ENCODE results near the gene SYT8.
"Not testable (repeated sequence)": the region's sequence is repeated elsewhere in the genome, so short reads cannot be mapped to it uniquely, and the experiment has no call there.

SYT8 gene

GRCh38 chr11:1873048-1873812, 38.4 kb downstream of the SYT8 start:
- peak overlapping the region; percentile 92 to 97 (median 94) for H3K27ac Mint-ChIP-seq
- peaks cover 26% of the 10 kb centered on the region for H3K4me1 Mint-ChIP-seq
- TF ChIP-seq CTCF (IDR thresholded peaks at IDR 0.05; ENCODE audit: unreplicated experiment in 3 of 3), result no peak
- no peaks in the 10 kb centered on the region for H3K36me3 Mint-ChIP-seq (ENCODE audit: low read depth)
- H3K27me3 Mint-ChIP-seq (ENCODE audit: low read depth), result peaks cover 10% of the 10 kb centered on the region
- no peaks in the 10 kb centered on the region for H3K9me3 Mint-ChIP-seq
- peak overlapping the region in 2 of 3 experiments; percentile 12 to 21 for H3K4me3 Mint-ChIP-seq

- not testable (repeated sequence) for H3K9me3 Mint-ChIP-seq
- H3K4me3 Mint-ChIP-seq, result peak overlapping the region in 1 of 3 experiments; percentile 12
- peak overlapping the region; percentile 92 to 97 (median 94) for H3K27ac Mint-ChIP-seq
Observed at GRCh38 chr11:1873813-1874150, 39.0 kb downstream of the SYT8 start.

GRCh38 chr11:1874441-1875092, 39.8 kb downstream of the SYT8 start:
- H3K36me3 Mint-ChIP-seq (ENCODE audit: low read depth); H3K4me3 Mint-ChIP-seq; H3K27ac Mint-ChIP-seq; H3K27me3 Mint-ChIP-seq (ENCODE audit: low read depth); H3K9me3 Mint-ChIP-seq: not testable (repeated sequence)
- peaks cover 26% of the 10 kb centered on the region for H3K4me1 Mint-ChIP-seq

More at GRCh38 chr11:1873813-1874150, 39.0 kb downstream of the SYT8 start:
- not testable (repeated sequence) for H3K36me3 Mint-ChIP-seq (ENCODE audit: low read depth); H3K27me3 Mint-ChIP-seq (ENCODE audit: low read depth)
- peaks cover 26% of the 10 kb centered on the region for H3K4me1 Mint-ChIP-seq

GRCh38 chr11:1875093-1875850, 40.5 kb downstream of the SYT8 start:
- no peaks in the 10 kb centered on the region for H3K9me3 Mint-ChIP-seq
- H3K36me3 Mint-ChIP-seq (ENCODE audit: low read depth), result no peaks in the 10 kb centered on the region
- peak overlapping the region; percentile 81 to 86 (median 82) for H3K27ac Mint-ChIP-seq
- peak overlapping the region in 2 of 3 experiments; percentile 40 to 52 for H3K4me3 Mint-ChIP-seq
- peaks cover 30% of the 10 kb centered on the region for H3K4me1 Mint-ChIP-seq
- peaks cover 3% of the 10 kb centered on the region for H3K27me3 Mint-ChIP-seq (ENCODE audit: low read depth)
- no peak for TF ChIP-seq CTCF (IDR thresholded peaks at IDR 0.05; ENCODE audit: unreplicated experiment in 3 of 3)

- not testable (repeated sequence) for H3K27me3 Mint-ChIP-seq (ENCODE audit: low read depth); H3K9me3 Mint-ChIP-seq; H3K36me3 Mint-ChIP-seq (ENCODE audit: low read depth); H3K4me3 Mint-ChIP-seq
- H3K4me1 Mint-ChIP-seq, result peaks cover 30% of the 10 kb centered on the region
- H3K27ac Mint-ChIP-seq, result peak overlapping the region; percentile 94 to 98 (median 96)
Observed at GRCh38 chr11:1875851-1876301, 41.1 kb downstream of the SYT8 start.

- Mint-ChIP-seq H3K27me3 (ENCODE audit: low read depth) (no peaks in the 10 kb centered on the region), H3K4me3 (peak overlapping the region; percentile 32 to 78 (median 64)), H3K36me3 (ENCODE audit: low read depth) (no peaks in the 10 kb centered on the region), H3K9me3 (no peaks in the 10 kb centered on the region), H3K4me1 (peaks cover 29% of the 10 kb centered on the region), H3K27ac (peak overlapping the region; percentile 94 to 98 (median 96))
- TF ChIP-seq CTCF (IDR thresholded peaks at IDR 0.05; ENCODE audit: unreplicated experiment in 3 of 3), result peak; percentile 21 to 46 (median 26)
Observed at GRCh38 chr11:1876361-1877063, 41.7 kb downstream of the SYT8 start.
